Measurements from ENCODE around the gene TMEM120B.

TMEM120B gene

DNA sequence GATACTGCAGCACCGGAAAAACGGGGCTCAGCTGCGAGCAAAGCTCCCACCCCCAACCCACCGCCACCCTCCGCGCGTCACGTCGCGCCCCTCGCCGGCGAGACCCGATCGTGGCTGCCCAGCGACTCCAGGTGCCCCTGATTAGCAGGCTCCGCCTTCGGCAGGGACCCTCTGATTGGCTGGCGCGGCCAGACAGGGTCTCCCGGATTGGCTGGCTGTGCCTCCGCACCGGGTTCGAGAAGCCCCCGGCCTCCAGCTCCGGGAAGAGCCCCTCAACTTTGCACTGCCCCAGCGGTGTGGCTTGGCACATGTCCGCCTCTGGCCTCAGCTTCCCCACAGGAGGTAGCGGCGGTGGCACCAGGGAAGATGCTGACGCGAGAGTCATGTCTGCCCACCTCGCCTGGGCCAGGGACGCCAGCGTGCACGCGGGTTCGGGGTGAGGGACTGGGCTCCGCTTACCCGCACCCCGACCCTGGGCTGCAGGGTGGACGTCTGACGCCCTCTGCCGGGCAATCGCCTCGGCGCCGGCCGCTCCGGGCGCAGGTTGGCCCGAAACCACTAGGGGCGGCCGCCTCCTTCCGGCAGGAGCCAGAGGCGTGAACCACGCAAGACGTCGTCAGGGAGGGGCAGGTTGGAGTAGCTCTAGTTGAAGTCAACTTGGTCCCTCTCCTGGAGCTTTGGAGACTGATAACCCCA, 81.4 kb downstream of the TMEM120B start:
- DNase-seq: peak; percentile 95 to 96

DNA sequence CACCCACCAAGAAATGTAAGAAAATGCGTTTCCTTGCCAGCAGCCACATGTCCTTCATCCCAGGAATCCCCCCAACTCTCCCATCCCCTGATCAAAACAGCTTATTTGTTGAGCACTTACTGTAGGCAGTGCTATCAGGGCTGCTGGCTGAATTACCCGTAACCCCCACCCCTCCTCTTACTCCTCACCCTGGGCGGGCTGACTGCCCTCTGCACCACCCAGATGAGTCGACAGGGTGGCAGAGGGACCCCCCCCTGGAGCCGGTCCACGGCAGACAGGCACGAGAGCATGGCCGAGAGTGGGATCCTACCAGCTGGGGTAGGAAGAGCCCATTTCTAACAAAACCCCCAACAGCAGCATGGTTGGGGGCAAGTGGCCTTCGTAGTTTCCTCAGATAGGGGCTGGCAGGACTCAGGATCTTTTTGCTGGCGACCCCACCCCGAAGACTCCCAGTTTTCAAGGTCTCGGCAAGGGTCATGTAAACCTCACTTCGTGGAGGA, 82.0 kb downstream of the TMEM120B start:
- DNase-seq: peak; percentile 48 to 57

DNA sequence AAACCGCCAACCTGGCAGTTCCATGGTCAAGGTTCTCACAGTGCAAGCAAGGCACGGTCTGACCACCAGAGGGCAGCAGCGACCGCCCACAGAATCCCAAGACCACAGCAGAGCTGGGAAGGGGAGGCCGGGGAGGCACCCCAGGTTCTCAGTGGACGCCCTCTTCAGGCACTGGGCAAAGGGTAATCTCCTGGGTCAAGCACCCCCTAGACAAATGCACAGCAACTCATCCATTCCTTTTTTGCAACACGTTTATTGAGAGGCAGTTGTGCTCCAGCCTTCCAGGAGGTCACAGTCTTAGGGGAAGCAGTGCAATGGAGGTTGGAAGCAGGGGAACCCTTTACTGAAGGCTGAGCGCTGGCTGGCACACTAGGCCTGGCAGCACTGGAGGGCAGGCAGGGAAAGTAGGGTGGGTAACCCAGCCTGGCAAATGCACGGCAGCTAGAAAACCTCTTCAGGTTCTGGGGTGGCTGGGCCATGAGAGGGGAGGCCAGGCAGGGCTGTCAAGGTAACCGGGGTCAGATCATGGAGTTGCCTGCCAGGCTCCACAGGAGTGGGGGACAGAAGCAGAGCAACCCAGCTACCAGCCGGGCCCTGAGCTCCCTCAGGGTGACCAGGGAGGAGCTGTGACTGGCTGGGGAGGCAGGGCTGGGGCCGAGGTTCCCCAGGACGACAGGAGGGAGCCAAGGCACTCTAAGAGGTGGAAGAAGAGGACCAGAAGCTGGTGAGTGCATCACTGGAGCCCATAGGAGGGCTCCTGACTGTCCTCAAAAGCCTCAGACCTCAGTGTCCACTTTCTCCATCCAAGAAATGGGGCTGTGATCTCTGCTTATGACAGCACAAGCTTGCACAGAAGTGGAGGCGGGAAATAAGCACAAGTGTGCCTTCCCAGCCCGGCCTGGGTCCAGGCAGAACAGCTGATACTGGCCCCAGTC, 82.7 kb downstream of the TMEM120B start:
- DNase-seq: peak; percentile 88 to 92

DNA sequence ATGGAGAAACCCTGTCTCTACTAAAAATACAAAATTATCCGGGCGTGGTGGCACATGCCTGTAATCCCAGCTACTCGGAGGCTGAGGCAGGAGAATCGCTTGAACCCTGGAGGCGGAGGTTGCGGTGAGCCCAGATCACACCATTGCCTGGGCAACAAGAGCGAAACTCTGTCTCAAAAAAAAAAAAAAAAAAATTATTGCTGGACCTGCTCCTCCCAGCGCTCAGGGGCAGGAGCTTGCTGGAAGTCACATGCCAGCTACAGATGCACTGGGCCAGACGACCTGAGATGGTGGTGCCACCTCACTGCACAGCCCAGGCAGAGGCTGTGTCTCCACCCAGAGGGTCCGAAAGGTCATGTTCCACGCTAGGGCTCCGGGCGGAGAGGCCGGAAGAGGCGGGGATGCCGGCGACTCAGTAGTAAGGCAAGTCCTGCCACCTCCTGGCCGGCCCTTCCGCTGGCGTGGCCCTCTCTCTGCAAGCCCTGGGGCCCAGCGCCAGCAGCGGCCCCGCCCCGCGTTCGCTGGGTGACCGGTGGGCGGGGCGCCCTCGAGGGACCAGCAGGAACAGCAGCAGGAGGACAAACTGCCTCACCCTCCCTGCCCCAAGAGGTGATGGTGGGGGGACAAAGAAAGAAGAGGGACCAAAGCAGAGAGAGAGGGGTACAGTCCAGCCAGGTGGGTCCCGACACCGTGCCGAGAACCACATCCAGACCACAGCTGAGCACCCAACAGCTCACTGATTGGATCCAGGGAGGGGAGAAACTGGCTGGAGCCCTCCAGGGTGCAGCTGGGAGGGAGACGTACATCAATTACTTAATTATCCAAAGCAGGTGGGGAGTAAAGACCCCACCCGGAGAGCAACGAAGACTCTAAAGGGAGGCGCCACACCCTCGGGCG, 84.6 kb downstream of the TMEM120B start:
- DNase-seq: no peak

DNA sequence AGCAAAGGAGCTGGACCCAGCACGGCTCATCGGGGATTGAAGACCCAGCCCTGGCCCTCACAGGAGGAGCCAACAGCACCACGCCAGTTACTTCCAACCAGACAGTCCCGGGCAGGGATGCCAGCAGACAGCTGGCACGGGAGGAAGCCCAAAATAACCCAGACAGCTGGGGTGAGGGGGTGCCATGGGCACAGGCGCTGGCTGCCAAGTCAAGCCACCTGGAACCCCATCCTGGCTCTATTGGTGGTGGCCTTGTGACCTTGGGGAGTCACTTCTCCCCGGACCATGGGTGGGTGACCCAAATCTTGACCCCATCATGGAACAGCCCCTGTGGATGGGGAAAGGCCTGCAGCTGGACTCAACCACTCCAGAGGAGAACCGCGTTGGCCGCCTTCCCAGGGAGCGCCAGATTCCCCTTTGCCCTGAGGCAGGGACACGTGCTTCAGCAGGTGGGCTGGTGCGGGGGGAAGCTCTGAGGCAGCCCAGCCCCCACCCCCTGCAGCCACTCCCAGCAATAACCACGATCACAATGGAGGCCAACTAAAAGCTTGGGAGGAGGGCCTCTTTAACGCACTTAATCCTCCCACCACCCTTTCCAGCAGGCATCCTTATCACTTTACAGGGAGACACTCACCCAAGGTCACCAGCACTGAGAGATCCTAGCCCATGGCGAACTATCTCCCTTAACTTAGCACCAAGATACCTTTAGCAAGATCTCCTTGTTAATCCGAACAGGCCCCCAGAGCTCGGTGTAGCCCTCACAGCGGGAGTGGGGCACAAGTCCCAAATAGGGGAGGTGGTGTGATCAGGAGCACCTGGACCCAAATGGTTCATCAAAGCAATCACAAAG, 85.6 kb downstream of the TMEM120B start:
- no peak for DNase-seq

DNA sequence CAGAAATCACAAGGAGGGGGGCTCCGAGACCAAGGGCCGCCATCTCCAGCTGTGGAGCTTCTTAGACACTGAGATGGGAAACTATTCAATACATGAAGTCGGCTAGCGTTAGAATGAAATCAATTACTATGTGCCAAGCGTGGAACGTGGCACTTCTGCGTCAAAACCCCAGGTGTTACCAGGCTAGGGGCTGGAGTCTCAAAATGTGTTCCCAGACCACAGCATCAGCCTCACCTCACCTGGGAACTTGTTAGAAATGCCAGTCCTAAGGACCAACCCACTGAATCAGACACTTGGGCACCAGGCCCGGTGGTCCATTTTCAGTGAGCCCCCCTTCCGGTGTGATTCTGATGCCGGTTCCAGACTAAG, 86.2 kb downstream of the TMEM120B start:
- no peak for DNase-seq

DNA sequence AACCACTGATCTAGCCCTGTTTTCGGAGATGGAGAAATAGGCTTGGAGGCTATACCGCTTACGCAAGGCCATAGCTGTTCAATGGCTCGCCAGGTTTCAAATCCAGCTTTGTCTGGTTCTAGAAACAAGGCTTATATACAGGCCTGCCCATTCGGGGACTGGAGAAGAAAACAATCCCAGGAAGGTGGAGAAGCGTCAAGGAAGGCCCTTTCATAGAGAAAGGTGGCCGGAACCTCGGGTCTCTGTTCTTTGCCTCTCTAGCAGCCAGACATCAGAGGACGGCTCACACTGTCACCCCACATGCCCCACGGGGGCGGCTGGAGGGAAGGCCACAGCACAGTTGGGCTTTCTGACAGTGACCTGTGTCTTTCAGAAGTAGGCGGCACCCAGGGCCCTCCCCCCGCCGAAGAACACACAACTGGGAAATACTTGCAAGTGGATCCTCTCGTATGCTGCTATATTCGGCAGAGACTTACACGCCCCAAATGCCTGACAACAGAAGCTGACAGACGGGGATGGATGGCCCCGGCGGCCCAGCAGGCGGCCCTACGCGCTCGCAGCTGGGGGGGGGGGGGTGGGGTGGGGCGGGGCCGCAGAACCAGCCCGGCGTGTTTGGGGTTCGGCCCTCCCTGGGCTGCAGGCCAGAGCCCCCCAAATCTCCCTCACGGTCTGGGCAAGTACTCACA, 86.7 kb downstream of the TMEM120B start:
- DNase-seq: peak; percentile 66 to 77

DNA sequence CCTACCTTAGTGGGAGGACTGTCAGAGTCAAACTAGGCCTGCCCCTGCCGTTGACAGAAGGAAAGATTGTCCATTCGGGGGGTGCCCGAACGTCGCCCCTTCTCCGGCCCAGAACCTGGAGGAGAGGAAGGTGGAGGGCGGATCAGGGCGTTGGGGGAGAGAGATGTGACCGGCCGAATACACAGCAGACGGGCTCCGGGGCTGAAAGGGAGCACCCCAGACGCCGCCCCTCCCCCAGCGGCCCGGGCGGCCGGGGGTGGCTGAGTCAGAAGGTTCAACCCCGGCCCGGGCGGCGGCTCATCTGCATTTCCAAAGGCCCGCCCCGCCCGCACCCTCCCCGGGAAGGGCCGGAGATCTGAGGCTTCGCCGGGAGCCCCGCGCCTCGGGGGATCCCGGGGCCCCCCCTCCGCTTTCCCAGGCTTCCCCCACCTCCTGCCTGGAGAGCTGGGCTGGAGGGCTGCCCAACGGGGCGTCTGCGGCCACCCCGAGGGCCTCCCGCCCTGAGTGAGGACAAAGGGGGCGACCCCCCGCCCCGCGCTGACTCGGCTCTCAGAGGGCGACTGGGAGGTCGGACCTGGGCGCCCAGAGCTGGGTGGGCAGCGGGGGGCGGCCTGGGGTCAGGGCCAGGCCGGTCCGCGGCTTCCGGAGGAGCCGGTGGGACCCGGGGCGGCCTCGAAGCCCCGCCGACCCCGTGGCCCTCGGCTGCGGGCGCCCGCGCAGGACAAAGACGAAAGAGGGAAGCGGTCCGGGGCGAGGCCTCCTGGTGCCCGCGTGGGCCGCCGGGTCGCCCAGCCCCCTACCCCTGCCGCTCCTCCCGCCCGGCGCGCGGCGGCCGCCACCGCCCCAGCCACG, 87.5 kb downstream of the TMEM120B start:
- DNase-seq: peak; percentile 84 to 86

DNA sequence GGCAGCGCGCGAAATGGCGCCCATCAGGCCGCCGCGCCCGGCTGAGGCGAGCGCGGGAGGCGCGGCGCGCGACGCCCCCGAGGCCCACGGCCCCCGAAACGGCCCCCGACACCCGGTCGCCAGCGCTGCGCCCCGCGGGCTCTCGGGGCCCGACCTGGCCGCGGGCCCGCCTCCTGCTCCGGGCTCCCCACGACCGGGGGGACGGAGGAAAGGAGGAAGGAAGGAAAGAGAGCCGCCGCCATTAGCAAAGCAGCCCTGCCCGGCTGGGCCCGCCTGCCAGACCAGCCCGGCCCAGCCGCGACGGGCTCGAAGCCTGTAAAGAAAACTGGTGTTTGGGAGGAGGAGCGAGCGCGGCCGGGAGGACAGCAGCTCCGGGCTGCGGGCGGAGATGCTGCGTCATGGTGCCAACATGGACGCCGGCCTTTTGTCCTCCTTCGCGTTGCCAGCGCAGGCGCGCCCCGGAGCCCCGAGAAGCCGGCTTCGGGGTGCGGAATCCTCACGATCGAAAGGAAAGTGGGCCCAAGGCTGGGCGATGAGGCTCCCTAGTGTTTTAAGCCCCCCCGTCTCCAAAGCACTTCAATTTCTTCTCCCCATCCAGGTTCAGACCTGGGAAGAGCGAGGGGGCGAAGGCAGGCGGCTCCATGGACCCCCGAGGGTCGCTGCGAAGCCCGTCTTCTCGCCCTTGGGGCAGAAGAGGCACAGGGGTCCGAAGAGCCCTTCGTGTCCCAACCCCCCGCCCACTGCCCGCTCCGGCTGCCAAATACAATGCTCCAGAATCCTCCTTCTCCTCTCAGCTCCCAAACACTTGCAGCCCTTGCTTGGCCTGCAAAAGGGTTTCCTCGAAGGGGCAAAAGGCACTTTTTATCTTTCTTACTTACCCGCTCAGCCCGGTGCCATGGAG, 88.4 kb downstream of the TMEM120B start:
- peak; percentile 67 to 74 for DNase-seq

DNA sequence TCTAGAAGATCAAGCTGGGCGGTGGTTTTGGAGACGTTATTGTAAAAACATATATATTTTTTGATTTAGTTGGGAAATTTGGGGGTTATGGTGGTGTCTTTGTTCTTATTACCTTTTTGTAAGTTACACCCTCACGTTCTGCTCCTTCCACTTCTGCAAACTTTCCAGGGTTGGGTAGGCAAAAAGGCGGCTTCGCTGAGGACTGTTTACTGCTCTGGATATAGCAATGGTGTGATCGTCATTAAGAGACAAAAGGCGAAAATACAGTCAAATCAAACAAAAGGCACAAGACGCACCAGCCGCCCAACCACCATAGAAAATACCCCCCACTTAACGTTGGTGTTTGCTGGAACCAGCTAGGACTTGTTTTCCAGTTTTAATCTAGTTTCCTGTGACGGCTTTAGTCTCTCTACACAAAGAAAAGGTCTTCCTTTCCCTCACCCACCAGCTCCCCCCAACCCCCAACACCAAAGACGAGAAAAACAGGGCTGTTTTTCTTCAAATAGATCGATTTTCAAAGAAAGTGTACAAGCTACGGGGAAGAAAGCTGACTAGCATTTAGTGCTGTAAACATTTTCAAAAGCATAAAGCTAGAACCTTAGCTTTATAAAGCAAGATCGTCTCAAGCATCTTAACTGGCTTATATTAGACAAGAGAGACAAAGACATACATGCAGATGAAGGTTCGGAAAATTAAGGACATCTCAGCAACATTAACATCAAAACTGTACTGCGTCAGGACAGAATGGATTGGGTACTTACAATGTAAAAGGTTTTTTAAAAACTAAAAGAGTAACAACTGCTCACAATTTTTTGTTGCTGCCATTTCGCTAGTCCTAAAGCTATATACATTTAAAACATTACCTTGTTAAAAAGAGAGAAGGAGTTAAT, 89.3 kb downstream of the TMEM120B start:
- peak in 1 of 2 experiments; percentile 49 for DNase-seq

DNA sequence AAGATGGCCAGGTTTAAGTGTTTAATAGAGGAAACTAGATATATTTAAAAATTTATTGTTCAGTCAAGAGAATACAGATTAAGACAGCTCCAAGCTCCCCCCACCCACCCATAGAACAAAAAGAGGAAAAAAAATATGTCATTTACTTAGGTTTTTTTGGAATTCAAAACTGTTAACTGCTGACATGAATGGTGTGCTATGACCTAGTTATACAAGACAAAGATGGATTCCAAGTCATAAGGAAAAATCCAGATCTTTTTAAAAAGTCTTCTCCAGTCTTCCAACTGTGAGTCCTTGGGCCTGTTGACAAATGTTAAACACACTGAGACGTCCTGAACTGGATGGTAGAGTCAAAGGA, 89.9 kb downstream of the TMEM120B start:
- DNase-seq: no peak

DNA sequence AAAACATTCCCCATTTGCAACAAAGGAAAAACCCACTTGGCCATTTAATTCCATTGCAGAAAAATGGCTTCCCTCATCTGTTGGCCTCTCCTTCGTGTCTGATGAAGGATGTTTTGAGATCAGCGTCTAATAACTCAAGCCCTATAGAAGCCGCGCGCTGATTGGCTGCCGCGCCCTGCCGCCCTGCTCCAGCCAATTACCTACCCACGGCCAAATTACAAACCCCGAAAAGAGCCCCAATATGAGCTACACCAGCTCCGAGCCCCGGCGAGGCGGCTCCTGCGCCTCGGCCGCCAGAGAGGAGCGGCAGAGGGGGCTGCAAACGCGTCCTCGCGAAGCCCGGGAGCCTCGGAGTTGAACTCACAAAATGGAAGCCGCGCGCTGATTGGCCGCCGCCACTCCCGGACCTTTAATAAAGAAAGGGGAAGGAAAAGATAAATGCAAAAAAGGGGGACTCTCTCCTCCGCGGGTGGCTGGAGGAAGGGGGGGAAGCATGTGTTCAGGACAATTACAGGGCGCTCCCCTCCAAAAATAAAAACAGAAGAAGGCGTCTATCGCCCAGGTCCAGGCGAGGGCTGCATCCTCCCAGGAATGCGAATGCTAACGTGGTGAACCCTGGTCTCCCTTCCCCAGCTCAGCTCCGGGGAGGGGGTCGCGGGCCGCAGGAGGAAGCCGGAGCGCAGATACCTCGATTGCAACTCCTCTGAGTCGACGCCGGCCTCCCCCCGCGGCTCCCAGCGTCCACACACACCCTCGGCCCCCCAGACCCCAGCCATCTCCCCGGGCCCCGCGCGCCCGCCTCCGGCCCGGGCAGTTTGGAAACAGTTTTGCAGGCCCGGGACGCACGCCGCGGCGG, 90.5 kb downstream of the TMEM120B start:
- peak; percentile 86 to 90 for DNase-seq

DNA sequence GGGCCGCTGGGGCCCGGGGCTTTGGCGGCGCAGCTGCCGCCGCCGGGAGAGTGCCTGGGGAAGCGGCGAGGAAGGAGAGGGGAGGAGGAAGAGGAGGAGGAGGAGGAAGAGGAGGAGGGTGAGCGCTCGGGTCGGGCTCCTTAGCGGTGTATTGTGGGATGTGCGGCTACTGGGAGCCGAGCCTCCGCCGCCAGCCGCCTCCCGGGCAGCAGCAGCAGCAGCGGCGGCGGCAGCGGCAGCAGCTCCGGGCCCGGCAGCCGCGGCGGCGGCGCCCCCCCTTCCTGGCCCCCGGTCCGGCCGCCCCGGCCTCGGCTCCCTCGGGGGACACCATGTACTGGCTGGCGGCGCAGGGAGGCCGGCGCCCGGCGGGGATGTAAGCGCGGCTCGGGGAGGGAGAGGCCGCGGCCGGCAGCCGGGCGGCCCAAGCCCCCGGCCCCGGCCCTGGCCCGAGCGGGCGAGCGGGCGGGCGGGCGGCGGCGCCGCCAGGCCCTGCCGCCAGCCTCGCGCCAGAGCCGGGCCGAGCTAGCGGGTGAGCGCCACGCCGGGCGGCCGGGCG, 91.4 kb downstream of the TMEM120B start, which contains the start of gene SETD1B:
Gene SETD1B, plus strand, starts transcription at position 149 of the 556 bp plus-strand sequence. CDS start 729 bp downstream, outside the sequence.
- peak; percentile 63 to 71 for DNase-seq

DNA sequence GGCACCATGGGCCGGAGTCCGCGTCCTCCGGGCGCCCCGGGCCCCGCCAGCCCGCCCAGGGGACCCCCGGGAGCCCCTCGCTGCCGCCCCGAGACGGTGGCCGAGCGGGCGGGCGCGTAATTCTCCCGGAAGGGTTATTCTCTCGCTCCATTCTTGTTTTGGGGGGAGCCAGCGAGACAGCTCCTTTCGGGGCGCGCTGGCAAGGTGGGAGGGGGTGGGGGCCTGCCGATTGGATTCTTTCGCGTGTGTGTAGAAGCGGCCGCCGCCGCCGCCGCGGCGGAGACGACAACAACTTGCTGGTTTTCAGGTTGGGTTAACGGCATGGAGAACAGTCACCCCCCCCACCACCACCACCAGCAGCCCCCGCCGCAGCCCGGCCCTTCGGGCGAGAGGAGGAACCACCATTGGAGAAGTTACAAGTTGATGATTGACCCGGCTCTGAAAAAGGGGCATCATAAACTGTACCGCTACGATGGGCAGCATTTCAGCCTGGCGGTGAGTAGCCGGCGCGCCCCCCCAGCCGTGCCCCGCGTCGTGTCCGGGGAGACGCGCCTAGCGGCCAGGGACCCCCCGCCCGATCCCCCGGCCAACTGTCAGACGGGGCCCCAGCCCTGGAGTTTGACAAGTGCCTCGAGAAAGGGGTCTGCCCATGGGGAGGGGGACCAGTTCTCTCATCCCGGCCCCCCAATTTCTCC, 92.0 kb downstream of the TMEM120B start:
- DNase-seq: peak; percentile 54 to 56

DNA sequence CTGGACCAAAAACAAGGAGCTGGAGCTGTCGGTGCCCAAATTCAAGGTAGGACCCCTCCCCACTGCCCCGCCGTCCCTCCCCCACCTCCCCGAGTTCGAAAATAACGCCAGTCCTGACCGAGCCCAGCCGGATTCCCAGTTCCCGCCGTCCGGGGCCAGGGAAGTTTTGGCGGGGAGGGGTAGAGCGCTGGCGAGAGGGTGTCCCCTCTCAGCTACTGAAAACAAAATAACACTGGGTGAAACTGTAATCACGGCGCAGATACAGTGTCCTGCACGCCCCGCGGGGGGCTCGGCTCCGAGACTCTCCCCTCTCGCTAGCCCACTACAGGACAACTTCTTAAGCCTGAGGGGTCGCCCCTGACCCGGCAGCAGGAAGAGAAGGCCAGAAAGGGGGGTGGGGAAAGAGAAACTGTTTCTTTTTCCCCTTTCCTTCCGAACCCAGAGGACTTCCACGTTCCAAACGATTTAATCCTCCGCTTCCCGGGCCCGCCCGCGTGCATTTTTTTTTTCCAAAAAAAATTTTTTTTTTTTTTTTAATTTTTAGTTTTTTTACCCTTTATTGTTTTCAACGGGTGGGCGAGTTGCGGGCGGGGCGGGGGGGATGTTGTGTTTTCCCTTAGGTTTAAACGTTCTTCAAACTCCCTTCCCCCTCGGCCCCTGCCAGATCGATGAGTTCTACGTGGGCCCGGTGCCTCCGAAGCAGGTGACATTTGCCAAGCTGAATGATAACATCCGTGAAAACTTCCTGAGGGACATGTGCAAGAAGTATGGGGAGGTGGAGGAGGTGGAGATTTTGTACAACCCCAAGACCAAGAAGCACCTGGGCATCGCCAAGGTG, 92.8 kb downstream of the TMEM120B start:
- DNase-seq: peak in 1 of 2 experiments; percentile 31
